Fibroblast of lung (primary cell): Measurements from ENCODE around the gene RGS3. TPM values are rescaled to one million over a fixed set of nuclear protein-coding genes. Genes with fewer than 3 reads are reported as not detected.
A peak's percentile ranks its signal among the peaks of the same experiment; 100 is the strongest.

Experiments
- DNase-seq, 2 donors: peaks; one replicate each; pipeline versions ENCODE4 v3.0.0 to v3.0.0-alpha.2; 2010; ENCODE audit warnings: low read depth in 2 of 2
- H2AFZ ChIP-seq: 2 replicates; pipeline ENCODE4 v1.5.1; 2012; ENCODE audit warnings: low read length, control low read depth, inconsistent platforms
- H3K27ac ChIP-seq: 2 replicates; pipeline ENCODE4 v1.5.1; 2011; ENCODE audit warnings: low read length, control low read depth; ENCODE audit not compliant: insufficient read depth
- H3K27me3 ChIP-seq: 2 replicates; pipeline ENCODE4 v1.5.1; 2011; ENCODE audit warnings: mild to moderate bottlenecking, low read length; ENCODE audit not compliant: control insufficient read depth, insufficient read depth
- H3K36me3 ChIP-seq: 2 replicates; pipeline ENCODE4 v1.5.1; 2011; ENCODE audit warnings: low read length; ENCODE audit not compliant: control insufficient read depth, insufficient read depth
- H3K4me1 ChIP-seq: 2 replicates; pipeline ENCODE4 v1.5.1; 2011; ENCODE audit warnings: low read length; ENCODE audit not compliant: control insufficient read depth, insufficient read depth; ENCODE audit errors: extremely low read depth
- H3K4me2 ChIP-seq: 2 replicates; pipeline ENCODE4 v1.5.1; 2011; ENCODE audit warnings: low read length, control low read depth; ENCODE audit not compliant: insufficient read depth; ENCODE audit errors: extremely low read depth
- H3K4me3 ChIP-seq, 4 experiments: fragments of 200-600 bp in 1 of 4; sonication (generic) in 1 of 4; replicated peaks in 1 of 4; 2 replicates each; pipeline ENCODE4 v1.5.1; 2011 to 2016; ENCODE audit warnings: low read length in 4 of 4, low read depth in 3 of 4, mild to moderate bottlenecking in 3 of 4, control low read depth in 2 of 4, inconsistent platforms in 1 of 4, mixed read lengths in 1 of 4; ENCODE audit not compliant: insufficient read depth in 1 of 4; ENCODE audit errors: control extremely low read depth in 1 of 4
- H3K79me2 ChIP-seq: 2 replicates; pipeline ENCODE4 v1.5.1; 2012; ENCODE audit warnings: mild to moderate bottlenecking, low read length, inconsistent platforms; ENCODE audit not compliant: control insufficient read depth, insufficient read depth
- H3K9ac ChIP-seq: 2 replicates; pipeline ENCODE4 v1.5.1; 2011; ENCODE audit warnings: mild to moderate bottlenecking, low read length, control low read depth; ENCODE audit not compliant: insufficient read depth
- H3K9me3 ChIP-seq: 2 replicates; pipeline ENCODE4 v1.5.1; 2012; ENCODE audit warnings: low read depth, low read length; ENCODE audit not compliant: control insufficient read depth, insufficient read depth
- H4K20me1 ChIP-seq: 2 replicates; pipeline ENCODE4 v1.5.1; 2011; ENCODE audit warnings: low read length; ENCODE audit not compliant: control insufficient read depth, insufficient read depth; ENCODE audit errors: extremely low read depth
- CTCF ChIP-seq, 2 donors: IDR thresholded peaks in 1 of 2; conservative IDR thresholded peaks in 1 of 2; 1 replicate in 1 of 2; 2 replicates in 1 of 2; pipeline ENCODE4 v1.5.1; 2011 to 2012; ENCODE audit warnings: low read length in 2 of 2, control low read depth in 1 of 2, inconsistent platforms in 1 of 2, low read depth in 1 of 2, mild to moderate bottlenecking in 1 of 2
- EZH2 ChIP-seq: IDR thresholded peaks from 2 replicates; pipeline ENCODE4 v1.5.1; 2012; ENCODE audit warnings: low read length, control low read depth, mild to moderate bottlenecking; ENCODE audit errors: missing control alignments
- polyA plus RNA-seq, 2 donors: library from polyadenylated mRNA; depleted of rRNA in 1 of 2; stranded (reverse) in 1 of 2; unstranded in 1 of 2; fragments of >200 nt; gene quantifications; 2 replicates each; pipeline ENCODE4 v1.2.1, GENCODE V29; 2011 to 2012; ENCODE audit warnings: missing spikeins in 1 of 2
- total RNA-seq: library from RNA; depleted of rRNA; stranded (reverse); fragments of >200 nt; gene quantifications from 2 replicates; pipeline ENCODE4 v1.2.1, GENCODE V29; 2014

Gene RGS3
- total and polyA plus RNA-seq, 2 donors (not counting 1 experiment from before 2014, with no cell fraction given): 48.1 to 74.3 TPM

GRCh38 chr9:113603048-113603375, 139.5 kb downstream of the RGS3 start:
- Histone ChIP-seq H3K4me3 (no peak overlapping the region), H2AFZ (no peak overlapping the region), H4K20me1 (no peaks in the 10 kb centered on the region), H3K27me3 (no peaks in the 10 kb centered on the region), H3K27ac (peak overlapping the region; percentile 86), H3K4me1 (peaks cover 42% of the 10 kb centered on the region), H3K36me3 (peaks cover under 1% of the 10 kb centered on the region), H3K9me3 (no peaks in the 10 kb centered on the region), H3K9ac (no peak overlapping the region), H3K79me2 (peaks cover under 1% of the 10 kb centered on the region), H3K4me2 (no peak overlapping the region)
- no peak for DNase-seq
- TF ChIP-seq CTCF (conservative IDR thresholded peaks at IDR 0.05 in 1 of 2, IDR thresholded peaks at IDR 0.05 in 1 of 2; ENCODE audit: low read depth in 1 of 2, low read length in 2 of 2) (no peak), EZH2 (no peak)

DNA sequence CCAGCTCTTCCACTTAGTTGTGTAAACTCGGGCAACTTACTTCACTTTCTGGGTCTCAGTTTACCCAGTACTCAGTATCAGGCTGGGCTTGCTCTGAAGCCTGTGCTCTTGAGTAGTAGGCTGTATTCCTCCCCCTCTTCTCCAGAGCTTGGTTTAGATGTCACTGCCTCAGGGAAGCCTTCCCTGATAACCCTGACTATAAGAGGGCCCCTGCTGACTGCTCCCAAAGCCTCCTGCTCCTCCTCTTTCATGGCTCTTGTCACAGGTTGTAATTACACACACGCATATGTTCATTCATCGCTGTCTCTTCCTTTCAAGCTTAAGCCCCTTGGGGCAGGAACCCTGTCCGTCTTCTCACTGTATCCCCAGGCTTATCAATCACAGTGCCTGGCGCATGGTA, 140.2 kb downstream of the RGS3 start:
- no peaks in the 10 kb centered on the region for H3K36me3 ChIP-seq
- H3K9ac ChIP-seq: no peak overlapping the region
- H4K20me1 ChIP-seq: no peaks in the 10 kb centered on the region
- no peak overlapping the region for H3K4me3 ChIP-seq
- no peak overlapping the region for H3K4me2 ChIP-seq
- H3K9me3 ChIP-seq: no peaks in the 10 kb centered on the region
- no peaks in the 10 kb centered on the region for H3K27me3 ChIP-seq
- no peak for TF ChIP-seq EZH2
- TF ChIP-seq CTCF (conservative IDR thresholded peaks at IDR 0.05 in 1 of 2, IDR thresholded peaks at IDR 0.05 in 1 of 2; ENCODE audit: low read depth in 1 of 2, low read length in 2 of 2): no peak
- H3K27ac ChIP-seq: no peak overlapping the region
- H2AFZ ChIP-seq: no peak overlapping the region
- DNase-seq: no peak
- peaks cover 38% of the 10 kb centered on the region for H3K4me1 ChIP-seq
- H3K79me2 ChIP-seq: no peaks in the 10 kb centered on the region

- Histone ChIP-seq H3K27ac (no peak overlapping the region), H3K4me2 (no peak overlapping the region), H3K4me1 (peaks cover 36% of the 10 kb centered on the region), H3K9me3 (no peaks in the 10 kb centered on the region), H3K9ac (no peak overlapping the region), H3K79me2 (no peaks in the 10 kb centered on the region), H2AFZ (no peak overlapping the region), H3K4me3 (no peak overlapping the region), H3K27me3 (no peaks in the 10 kb centered on the region), H3K36me3 (no peaks in the 10 kb centered on the region), H4K20me1 (no peaks in the 10 kb centered on the region)
- DNase-seq: no peak
- TF ChIP-seq CTCF (conservative IDR thresholded peaks at IDR 0.05 in 1 of 2, IDR thresholded peaks at IDR 0.05 in 1 of 2; ENCODE audit: low read depth in 1 of 2, low read length in 2 of 2): no peak
- no peak for TF ChIP-seq EZH2
Measured at GRCh38 chr9:113604393-113604792, 140.9 kb downstream of the RGS3 start.
